ENCODE results near the gene MAP2K2.

- TF ChIP-seq POLR2A (IDR thresholded peaks at IDR 0.05) (no peak), CTCF (IDR thresholded peaks at IDR 0.05 in 8 of 11, conservative IDR thresholded peaks at IDR 0.05 in 3 of 11) (no peak), POLR2AphosphoS5 (IDR thresholded peaks at IDR 0.05) (no peak)
These were observed 14.3 kb downstream of the MAP2K2 start for GRCh38 chr19:4109626-4109945.
